ENCODE data around the gene ITGB5. TPM values are rescaled to one million over a fixed set of nuclear protein-coding genes. Genes with fewer than 3 reads are reported as not detected.

ITGB5 gene
- total RNA-seq, 1 experiment from 2014 or later = 146 TPM

- Histone ChIP-seq H3K4me1 (ENCODE audit: insufficient read depth, low read length) (no peaks in the 10 kb centered on the region; the same call in 1 of the 2 replicates), H3K4ac (ENCODE audit: low read depth, low read length) (no peak overlapping the region), H3K9ac (ENCODE audit: extremely low read depth, insufficient read length, low read length) (no peak overlapping the region), H3K18ac (ENCODE audit: insufficient read length, low read depth, low read length) (no peak overlapping the region), H2BK20ac (ENCODE audit: low read depth, low read length, poor library complexity, severe bottlenecking) (no peak overlapping the region), H2BK120ac (ENCODE audit: low read depth, low read length, poor library complexity, severe bottlenecking) (no peak overlapping the region), H2BK15ac (ENCODE audit: low read depth, low read length) (no peak overlapping the region), H3K23me2 (ENCODE audit: insufficient read length, low read depth, low read length, poor library complexity, severe bottlenecking) (no peaks in the 10 kb centered on the region), H3K14ac (ENCODE audit: insufficient read depth, low read length) (no peak overlapping the region), H4K5ac (ENCODE audit: insufficient read length, low read depth, low read length) (no peak overlapping the region), H4K20me1 (ENCODE audit: control insufficient read depth, insufficient read depth, insufficient read length) (no peaks in the 10 kb centered on the region), H4K8ac (replicated peaks; ENCODE audit: insufficient read length, low read depth, low read length) (no peak overlapping the region), H3T11ph (ENCODE audit: low read length) (no peak overlapping the region), H2AFZ (ENCODE audit: low read length) (no peak overlapping the region), H2AK5ac (ENCODE audit: insufficient read length, low read length) (no peak overlapping the region), H3K27ac (ENCODE audit: insufficient read length, low read depth, low read length) (no peak overlapping the region), H3K23ac (ENCODE audit: insufficient read length, low read depth, low read length) (no peak overlapping the region), H3K56ac (ENCODE audit: insufficient read length, low read depth, low read length) (no peak overlapping the region), H4K91ac (ENCODE audit: insufficient read length, low read depth, low read length) (no peak overlapping the region), H3K4me2 (ENCODE audit: insufficient read depth, insufficient read length, low read length) (no peak overlapping the region), H2BK12ac (ENCODE audit: insufficient read length, low read depth, low read length) (no peak overlapping the region), H3K27me3 (ENCODE audit: insufficient read depth, low read length) (no peaks in the 10 kb centered on the region), H3K79me1 (ENCODE audit: insufficient read depth, low read depth, low read length, poor library complexity, severe bottlenecking) (peaks cover 3% of the 10 kb centered on the region), H3K9me3 (ENCODE audit: control insufficient read depth, low read depth, low read length) (no peaks in the 10 kb centered on the region), H2BK5ac (ENCODE audit: insufficient read length, low read length) (no peak overlapping the region), H3K79me2 (ENCODE audit: insufficient read depth, low read length) (peaks cover 3% of the 10 kb centered on the region; the same call in 1 of the 2 replicates)
- Mint-ChIP-seq H3K36me3 (ENCODE audit: insufficient read depth in 1 of 3, low read depth in 3 of 3) (peaks cover 25 to 45% (median 31%) of the 10 kb centered on the region in 3 experiments), H3K4me1 (peaks cover 16% of the 10 kb centered on the region in 2 experiments), H3K4me3 (no peak overlapping the region), H3K27me3 (ENCODE audit: low read depth) (no peaks in the 10 kb centered on the region), H3K9me3 (no peaks in the 10 kb centered on the region), H3K27ac (no peak overlapping the region; a peak in 2 of 7 replicates)
- no peak for TF ChIP-seq CTCF (conservative IDR thresholded peaks at IDR 0.05)
- no CpG with 5 or more reads among the region's 2 CpGs for WGBS (ENCODE audit: extremely low coverage, insufficient read length, low lambda C conversion rate)
- DNase-seq = no peak
Observed at GRCh38 chr3:124847863-124848262, 39.3 kb downstream of the ITGB5 start.
